IPS-NIHi7 (cell line): ENCODE results near the gene WLS.
"Not testable (repeated sequence)": the region's sequence is repeated elsewhere in the genome, so short reads cannot be mapped to it uniquely, and the experiment has no call there.

Source experiments
- DNase-seq: peaks from one replicate; pipeline ENCODE4 v3.0.0; 2012; ENCODE audit warnings: mixed read lengths; ENCODE audit errors: extremely low spot score

The WLS gene

GRCh38 chr1:68232289-68233148 lies at the start of gene WLS:
Gene WLS, minus strand, starts transcription at chr1:68232523. Its CDS starts 224 bp downstream, at chr1:68232299.
- peak; percentile 73 for DNase-seq

GRCh38 chr1:68280286-68280685 lies 48.0 kb upstream of the WLS start:
- no peak for DNase-seq

GRCh38 chr1:68279846-68280245 lies 47.5 kb upstream of the WLS start:
- no peak for DNase-seq

GRCh38 chr1:68278221-68278620 lies 45.9 kb upstream of the WLS start:
- DNase-seq: no peak

- peak; percentile 72 for DNase-seq
These were observed 44.1 kb upstream of the WLS start for GRCh38 chr1:68276448-68276847.

GRCh38 chr1:68273530-68273929 lies 41.2 kb upstream of the WLS start:
- no peak for DNase-seq

- no peak for DNase-seq
These were observed 39.3 kb upstream of the WLS start for GRCh38 chr1:68271596-68271995.

GRCh38 chr1:68270951-68271350 lies 38.6 kb upstream of the WLS start:
- DNase-seq: no peak

- peak; percentile 53 for DNase-seq
These were observed 37.5 kb upstream of the WLS start for GRCh38 chr1:68269637-68270430.

GRCh38 chr1:68268896-68269483 lies 36.7 kb upstream of the WLS start:
- no peak for DNase-seq

GRCh38 chr1:68256824-68257223 lies 24.5 kb upstream of the WLS start:
- DNase-seq: not testable (repeated sequence)

- DNase-seq: no peak
These were observed 23.0 kb upstream of the WLS start for GRCh38 chr1:68255301-68255700.

GRCh38 chr1:68254667-68255226 lies 22.4 kb upstream of the WLS start:
- DNase-seq: no peak

GRCh38 chr1:68237040-68237439 lies 4.7 kb upstream of the WLS start:
- DNase-seq: no peak

- no peak for DNase-seq
These were observed 1.8 kb upstream of the WLS start for GRCh38 chr1:68234094-68234493.

- no peak for DNase-seq
These were observed 879 bp upstream of the WLS start for GRCh38 chr1:68233202-68233601.

- peak; percentile 24 for DNase-seq
These were observed 565 bp downstream of the WLS start for GRCh38 chr1:68231627-68232288.

- DNase-seq: no peak
These were observed 1.3 kb downstream of the WLS start for GRCh38 chr1:68230901-68231626.

- no peak for DNase-seq
These were observed 1.9 kb downstream of the WLS start for GRCh38 chr1:68230484-68230802.

GRCh38 chr1:68229650-68230483 lies 2.5 kb downstream of the WLS start:
- no peak for DNase-seq
